ENCODE results near the gene MKX. TPM values are rescaled to one million over a fixed set of nuclear protein-coding genes. Genes with fewer than 3 reads are reported as not detected.

The MKX gene
- total RNA-seq, result 2.2 TPM

DNA sequence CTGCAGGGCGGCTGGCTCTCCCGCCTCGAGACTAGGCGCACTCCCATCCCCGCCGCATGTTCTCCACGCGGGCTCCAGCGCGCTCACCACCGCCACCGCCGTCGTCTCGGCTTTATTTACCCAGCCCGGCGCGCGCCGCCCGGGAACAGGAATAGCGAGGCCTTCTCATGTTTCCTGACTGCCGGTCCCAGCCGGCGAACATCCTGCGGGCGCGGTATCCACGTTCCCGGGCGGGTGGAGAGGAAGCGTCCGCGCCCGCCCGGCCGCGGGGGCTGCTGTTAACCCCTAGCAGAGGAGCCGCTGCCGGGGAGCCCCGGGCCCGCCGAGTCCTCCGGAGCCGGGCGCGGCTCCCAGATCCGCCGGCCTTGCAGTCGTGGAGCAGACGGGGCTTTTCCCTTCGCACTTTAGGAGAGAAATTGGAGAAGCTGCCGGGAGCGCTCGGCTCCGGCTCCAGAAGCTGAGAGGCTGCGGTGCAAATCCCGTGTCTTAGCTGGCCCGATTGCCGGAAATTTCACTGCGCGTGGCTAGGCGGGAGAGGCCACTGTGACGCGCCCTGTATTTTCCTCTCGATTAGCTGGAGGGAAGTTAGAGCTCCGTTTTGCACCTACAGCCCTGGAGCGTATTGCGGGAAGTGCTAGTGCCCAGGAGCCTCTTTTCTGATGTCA is at the start of gene MKX:
MKX (minus strand) TSS at position 88 of the 665 bp plus-strand sequence. CDS start 2,404 bp downstream, outside the sequence.
- TF ChIP-seq POLR2A (IDR thresholded peaks at IDR 0.05), result no peak
- Histone ChIP-seq H3K27me3 (no peaks in the 10 kb centered on the region), H3K36me3 (no peaks in the 10 kb centered on the region), H3K27ac (no peak within 1 kb of the TSS), H3K4me1 (peaks cover 57% of the 10 kb centered on the region), H3K9me3 (no peaks in the 10 kb centered on the region), H3K4me3 (peak within 1 kb of the TSS; percentile 58 to 70)
- intact Hi-C loops (cut with DNase I), result loop anchor here (10.0 kb wide), 1 partner anchor 499 kb away; no protein-coding TSS in a partner anchor
- DNase-seq (ENCODE audit: extremely low spot score in 2 of 2), result no peak

- no peaks in the 10 kb centered on the region for H3K36me3 ChIP-seq
- intact Hi-C loops (cut with DNase I), result no loop called here
- TF ChIP-seq, protein P1, sequence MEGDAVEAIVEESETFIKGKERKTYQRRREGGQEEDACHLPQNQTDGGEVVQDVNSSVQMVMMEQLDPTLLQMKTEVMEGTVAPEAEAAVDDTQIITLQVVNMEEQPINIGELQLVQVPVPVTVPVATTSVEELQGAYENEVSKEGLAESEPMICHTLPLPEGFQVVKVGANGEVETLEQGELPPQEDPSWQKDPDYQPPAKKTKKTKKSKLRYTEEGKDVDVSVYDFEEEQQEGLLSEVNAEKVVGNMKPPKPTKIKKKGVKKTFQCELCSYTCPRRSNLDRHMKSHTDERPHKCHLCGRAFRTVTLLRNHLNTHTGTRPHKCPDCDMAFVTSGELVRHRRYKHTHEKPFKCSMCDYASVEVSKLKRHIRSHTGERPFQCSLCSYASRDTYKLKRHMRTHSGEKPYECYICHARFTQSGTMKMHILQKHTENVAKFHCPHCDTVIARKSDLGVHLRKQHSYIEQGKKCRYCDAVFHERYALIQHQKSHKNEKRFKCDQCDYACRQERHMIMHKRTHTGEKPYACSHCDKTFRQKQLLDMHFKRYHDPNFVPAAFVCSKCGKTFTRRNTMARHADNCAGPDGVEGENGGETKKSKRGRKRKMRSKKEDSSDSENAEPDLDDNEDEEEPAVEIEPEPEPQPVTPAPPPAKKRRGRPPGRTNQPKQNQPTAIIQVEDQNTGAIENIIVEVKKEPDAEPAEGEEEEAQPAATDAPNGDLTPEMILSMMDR (IDR thresholded peaks at IDR 0.05), result no peak
- TF ChIP-seq POLR2A (IDR thresholded peaks at IDR 0.05), result no peak
- TF ChIP-seq POLR2AphosphoS5 (IDR thresholded peaks at IDR 0.05; ENCODE audit: insufficient read depth in 1 of 2, low read depth in 1 of 2), result no peak
- H3K9me3 ChIP-seq, result no peaks in the 10 kb centered on the region
- no peaks in the 10 kb centered on the region for H3K4me1 ChIP-seq
- DNase-seq (ENCODE audit: extremely low spot score in 2 of 2), result no peak
- H3K4me3 ChIP-seq, result no peak overlapping the region
- no peaks in the 10 kb centered on the region for H3K27me3 ChIP-seq
- H3K27ac ChIP-seq, result no peak overlapping the region
Measured at GRCh38 chr10:27794157-27794556, 48.5 kb upstream of the MKX start.

- no peak overlapping the region for H3K27ac ChIP-seq
- H3K4me1 ChIP-seq, result no peaks in the 10 kb centered on the region
- no peak for TF ChIP-seq POLR2AphosphoS5 (IDR thresholded peaks at IDR 0.05; ENCODE audit: insufficient read depth in 1 of 2, low read depth in 1 of 2)
- TF ChIP-seq, protein P1 (IDR thresholded peaks at IDR 0.05), result no peak
- TF ChIP-seq POLR2A (IDR thresholded peaks at IDR 0.05), result no peak
- no peak for DNase-seq (ENCODE audit: extremely low spot score in 2 of 2)
- intact Hi-C loops (cut with DNase I), result no loop called here
- no peaks in the 10 kb centered on the region for H3K9me3 ChIP-seq
- H3K27me3 ChIP-seq, result no peaks in the 10 kb centered on the region
- no peaks in the 10 kb centered on the region for H3K36me3 ChIP-seq
- H3K4me3 ChIP-seq, result no peak overlapping the region
Measured at GRCh38 chr10:27792216-27792615, 46.6 kb upstream of the MKX start.

DNA sequence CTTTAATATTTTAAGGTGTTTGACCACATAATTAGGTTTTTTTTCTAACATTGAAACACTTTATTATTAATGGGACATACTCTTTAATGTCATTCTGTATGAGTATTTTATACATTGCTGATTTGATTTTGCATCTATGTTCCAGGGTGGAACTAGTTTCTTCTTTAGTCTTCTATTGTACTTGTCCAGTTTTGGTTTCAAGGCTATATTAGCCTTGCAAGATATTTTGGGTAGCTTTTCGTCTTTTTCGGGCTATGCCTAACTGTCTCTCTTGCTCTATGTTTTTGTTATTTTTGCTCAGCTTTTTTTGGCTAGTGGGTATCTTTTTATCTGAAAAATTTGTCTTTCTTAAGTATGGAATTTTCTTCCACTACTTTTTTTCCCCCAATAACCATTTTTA is 38.7 kb upstream of the MKX start:
- DNase-seq (ENCODE audit: extremely low spot score in 2 of 2), result no peak
- TF ChIP-seq, protein P1 (IDR thresholded peaks at IDR 0.05), result no peak
- TF ChIP-seq POLR2A (IDR thresholded peaks at IDR 0.05), result no peak
- TF ChIP-seq POLR2AphosphoS5 (IDR thresholded peaks at IDR 0.05; ENCODE audit: insufficient read depth in 1 of 2, low read depth in 1 of 2), result no peak
- intact Hi-C loops (cut with DNase I), result no loop called here

GRCh38 chr10:27783660-27784059 is 38.0 kb upstream of the MKX start:
- Histone ChIP-seq H3K36me3 (no peaks in the 10 kb centered on the region), H3K4me3 (no peak overlapping the region), H3K27me3 (no peaks in the 10 kb centered on the region), H3K27ac (no peak overlapping the region), H3K4me1 (no peaks in the 10 kb centered on the region), H3K9me3 (no peaks in the 10 kb centered on the region)
- intact Hi-C loops (cut with DNase I), result no loop called here
- no peak for DNase-seq (ENCODE audit: extremely low spot score in 2 of 2)
- TF ChIP-seq, protein P1 (IDR thresholded peaks at IDR 0.05), result peak in 1 of 3 experiments; percentile 13
- no peak for TF ChIP-seq POLR2A (IDR thresholded peaks at IDR 0.05)

More for the DNA sequence above, 38.7 kb upstream of the MKX start:
- Histone ChIP-seq H3K36me3 (no peaks in the 10 kb centered on the region), H3K27me3 (no peaks in the 10 kb centered on the region), H3K4me3 (no peak overlapping the region), H3K27ac (no peak overlapping the region), H3K4me1 (no peaks in the 10 kb centered on the region), H3K9me3 (no peaks in the 10 kb centered on the region)
